MM.1S (cell line): ENCODE results near the gene CRPPA.

ENCODE experiments used
- DNase-seq: peaks from one replicate; pipeline ENCODE4 v3.0.0-alpha.2; 2015
- H2AFZ ChIP-seq: fragments of 300-600 bp; sonication (generic); 2 replicates; pipeline ENCODE4 v1.6.0; 2016; ENCODE audit warnings: antibody characterized with exemption, low read length
- H3F3A ChIP-seq: fragments of 300-600 bp; sonication (generic); 2 replicates; pipeline ENCODE4 v1.6.1; 2016; ENCODE audit warnings: mild to moderate bottlenecking, antibody characterized with exemption, low read length, moderate library complexity, mixed read lengths; ENCODE audit not compliant: insufficient read depth
- H3K27ac ChIP-seq: fragments of 300-600 bp; sonication (generic); 2 replicates; pipeline ENCODE4 v1.5.1; 2016; ENCODE audit warnings: mild to moderate bottlenecking, low read length
- H3K27me3 ChIP-seq: fragments of 300-600 bp; sonication (generic); replicated peaks from 2 replicates; pipeline ENCODE4 v1.6.0; 2016; ENCODE audit warnings: low read length; ENCODE audit not compliant: insufficient read depth
- H3K36me3 ChIP-seq: fragments of 300-600 bp; sonication (generic); replicated peaks from 2 replicates; pipeline ENCODE4 v1.6.1; 2016; ENCODE audit warnings: mild to moderate bottlenecking, low read length, mixed read lengths; ENCODE audit not compliant: insufficient read depth
- H3K4me1 ChIP-seq: fragments of 300-600 bp; sonication (generic); 2 replicates; pipeline ENCODE4 v1.6.1; 2016; ENCODE audit warnings: low read length, mixed read lengths
- H3K4me2 ChIP-seq: fragments of 300-600 bp; sonication (generic); 2 replicates; pipeline ENCODE4 v1.6.0; 2016; ENCODE audit warnings: low read depth, low read length
- H3K4me3 ChIP-seq: fragments of 300-600 bp; sonication (generic); 2 replicates; pipeline ENCODE4 v1.5.1; 2016; ENCODE audit warnings: low read length, mixed read lengths
- H3K79me2 ChIP-seq: fragments of 300-600 bp; sonication (generic); 2 replicates; pipeline ENCODE4 v1.6.1; 2016; ENCODE audit warnings: mixed run types, low read length, mixed read lengths
- H3K9ac ChIP-seq: fragments of 300-600 bp; sonication (generic); 2 replicates; pipeline ENCODE4 v1.6.1; 2016; ENCODE audit warnings: low read length, mixed read lengths
- H3K9me2 ChIP-seq: fragments of 300-600 bp; sonication (generic); replicated peaks from 2 replicates; pipeline ENCODE4 v1.6.1; 2016; ENCODE audit warnings: mild to moderate bottlenecking, low read length, mixed read lengths; ENCODE audit not compliant: insufficient read depth
- H3K9me3 ChIP-seq: fragments of 300-600 bp; sonication (generic); replicated peaks from 2 replicates; pipeline ENCODE4 v1.6.1; 2016; ENCODE audit warnings: mild to moderate bottlenecking, low read length, mixed read lengths; ENCODE audit not compliant: insufficient read depth
- H4K20me1 ChIP-seq: fragments of 300-600 bp; sonication (generic); 2 replicates; pipeline ENCODE4 v1.6.1; 2016; ENCODE audit warnings: mild to moderate bottlenecking, low read length, moderate library complexity, mixed read lengths; ENCODE audit not compliant: insufficient read depth
- CTCF ChIP-seq: fragments of 300-600 bp; sonication (generic); IDR thresholded peaks from 2 replicates; pipeline ENCODE4 v1.5.1; 2016; ENCODE audit warnings: antibody characterized with exemption, low read length, mixed read lengths
- EZH2 ChIP-seq: fragments of 300-600 bp; sonication (generic); optimal IDR thresholded peaks from 2 replicates; pipeline ENCODE3; 2017; ENCODE audit warnings: low read depth, mild to moderate bottlenecking, antibody characterized with exemption, low read length, mixed read lengths
- EZH2phosphoT487 ChIP-seq: fragments of 300-600 bp; sonication (generic); IDR thresholded peaks from 2 replicates; pipeline ENCODE4 v1.6.1; 2018; ENCODE audit warnings: antibody characterized with exemption, low read length

The CRPPA gene

DNA sequence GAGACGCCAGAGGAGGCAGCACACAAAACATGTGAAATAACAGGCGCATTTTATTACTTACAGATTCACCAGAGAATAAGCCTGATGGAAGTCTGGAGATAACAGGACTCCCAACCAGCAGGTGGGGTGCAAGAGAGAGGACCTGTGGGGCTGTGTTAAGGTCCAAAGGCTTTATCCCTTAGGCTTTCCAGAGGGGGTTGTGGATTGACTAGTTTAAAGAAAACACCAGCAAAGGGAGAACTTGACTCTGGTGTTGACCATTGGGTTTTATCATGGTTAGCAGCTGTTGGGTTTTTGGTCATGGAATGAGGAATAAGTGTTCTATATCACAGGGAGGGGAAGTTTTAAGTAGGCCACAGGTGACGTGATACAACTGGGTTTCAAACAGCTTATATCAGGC lies 1.6 kb upstream of the CRPPA start:
- Histone ChIP-seq H4K20me1 (no peaks in the 10 kb centered on the region), H3K4me2 (no peak overlapping the region), H3K36me3 (no peaks in the 10 kb centered on the region), H3K9ac (no peak overlapping the region), H3K79me2 (no peaks in the 10 kb centered on the region), H3F3A (peaks cover 4% of the 10 kb centered on the region; the same call in 1 of the 2 replicates), H3K27ac (no peak overlapping the region), H3K27me3 (no peaks in the 10 kb centered on the region), H3K9me2 (no peaks in the 10 kb centered on the region), H3K4me3 (no peak overlapping the region), H3K4me1 (peaks cover 2% of the 10 kb centered on the region; the same call in 1 of the 2 replicates), H2AFZ (no peak overlapping the region), H3K9me3 (no peaks in the 10 kb centered on the region)
- DNase-seq, result no peak
- TF ChIP-seq EZH2, result no peak
- no peak for TF ChIP-seq CTCF
- no peak for TF ChIP-seq EZH2phosphoT487

DNA sequence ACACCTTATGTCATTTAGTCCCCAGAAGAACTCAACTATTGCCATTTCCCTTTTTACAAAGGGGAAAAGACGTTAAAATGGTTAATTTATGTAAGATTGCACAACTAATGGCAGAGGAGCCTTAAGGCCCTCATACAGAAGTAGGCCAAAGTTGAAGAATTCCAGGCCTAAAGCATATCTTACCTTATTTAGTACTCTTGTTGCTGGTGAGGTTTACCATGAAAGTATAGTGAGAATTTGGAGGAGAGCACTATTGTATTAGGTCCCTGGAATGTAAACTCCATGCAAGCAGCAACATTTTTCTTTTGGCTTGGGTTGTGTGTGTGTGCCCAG lies 731 bp upstream of the CRPPA start:
- Histone ChIP-seq H3F3A (peaks cover 4% of the 10 kb centered on the region; the same call in 1 of the 2 replicates), H3K4me1 (peaks cover 2% of the 10 kb centered on the region; the same call in 1 of the 2 replicates), H2AFZ (peak overlapping the region; percentile 80), H3K4me3 (peak overlapping the region; percentile 60), H3K9me2 (no peaks in the 10 kb centered on the region), H4K20me1 (no peaks in the 10 kb centered on the region), H3K27ac (no peak overlapping the region), H3K4me2 (peak overlapping the region; percentile 98), H3K27me3 (no peaks in the 10 kb centered on the region), H3K9ac (no peak overlapping the region), H3K79me2 (no peaks in the 10 kb centered on the region), H3K36me3 (no peaks in the 10 kb centered on the region), H3K9me3 (no peaks in the 10 kb centered on the region)
- DNase-seq, result no peak
- TF ChIP-seq CTCF (no peak), EZH2phosphoT487 (no peak), EZH2 (no peak)

- H3K27ac ChIP-seq, result peak overlapping the region; percentile 80
- no peaks in the 10 kb centered on the region for H3K9me3 ChIP-seq
- H3K79me2 ChIP-seq, result no peaks in the 10 kb centered on the region
- no peaks in the 10 kb centered on the region for H3K27me3 ChIP-seq
- H3K9ac ChIP-seq, result peak overlapping the region; percentile 66
- peak; percentile 33 for TF ChIP-seq CTCF
- no peak for TF ChIP-seq EZH2
- TF ChIP-seq EZH2phosphoT487, result no peak
- peaks cover 4% of the 10 kb centered on the region; the same call in 1 of the 2 replicates for H3F3A ChIP-seq
- no peaks in the 10 kb centered on the region for H3K36me3 ChIP-seq
- peak overlapping the region; percentile 98 for H3K4me2 ChIP-seq
- no peaks in the 10 kb centered on the region for H3K9me2 ChIP-seq
- peaks cover 2% of the 10 kb centered on the region; the same call in 1 of the 2 replicates for H3K4me1 ChIP-seq
- peak overlapping the region; percentile 60 for H3K4me3 ChIP-seq
- H4K20me1 ChIP-seq, result no peaks in the 10 kb centered on the region
- peak overlapping the region; percentile 80 for H2AFZ ChIP-seq
- peak; percentile 97 for DNase-seq
Observed at GRCh38 chr7:16420649-16421332, 547 bp downstream of the CRPPA start.
